Ovary (tissue), 9 donors: ENCODE results near the gene SLC22A23. TPM values are rescaled to one million over a fixed set of nuclear protein-coding genes. Genes with fewer than 3 reads are reported as not detected.

Experiments used
- DNase-seq, 5 donors: peaks; one replicate each; pipeline ENCODE4 v3.0.0-alpha.2; 2019 to 2020
- H3K27ac ChIP-seq, 2 donors: fragments of 200-600 bp; one replicate each; pipeline versions ENCODE4 v1.5.1 to v1.8.0; 2019 to 2022
- H3K27me3 ChIP-seq: fragments of 200-600 bp; one replicate; pipeline ENCODE4 v1.8.0; 2022
- H3K36me3 ChIP-seq: fragments of 200-600 bp; sonication (generic); one replicate; pipeline ENCODE4 v1.5.1; 2019
- H3K4me1 ChIP-seq: one replicate; pipeline ENCODE4 v1.8.1; 2013; ENCODE audit warnings: mild to moderate bottlenecking, moderate library complexity; ENCODE audit not compliant: insufficient read depth
- H3K4me3 ChIP-seq: fragments of 200-600 bp; sonication (generic); one replicate; pipeline ENCODE4 v1.5.1; 2017
- H3K9me3 ChIP-seq, 2 donors: fragments of 200-600 bp in 1 of 2; sonication (generic) in 1 of 2; one replicate each; pipeline versions ENCODE4 v1.5.1 to v1.8.1; 2013 to 2019; ENCODE audit warnings: mild to moderate bottlenecking in 1 of 2, moderate library complexity in 1 of 2
- CTCF ChIP-seq, 3 donors: fragments of 450-650 bp in 2 of 3; fragments of 200-600 bp in 1 of 3; IDR thresholded peaks; one replicate each; pipeline versions ENCODE4 v1.5.1 to v1.8.0; 2016 to 2022; ENCODE audit warnings: antibody characterized with exemption in 3 of 3, mild to moderate bottlenecking in 1 of 3
- EP300 ChIP-seq: sonication (generic); formaldehyde crosslinking; IDR thresholded peaks from one replicate; pipeline ENCODE4 v1.6.1; 2017; ENCODE audit warnings: antibody characterized with exemption
- POLR2A ChIP-seq: fragments of 450-650 bp; IDR thresholded peaks from one replicate; pipeline ENCODE4 v1.6.1; 2017; ENCODE audit warnings: antibody characterized with exemption, mild to moderate bottlenecking, moderate library complexity
- WGBS, 3 donors: extraction: QIAGEN DNeasy Blood & Tissue Kit in 1 of 3; methylation state at CpG; one replicate each; pipeline versions ENCODE4 v1.1.5 to v1.1.7; 2013 to 2017; 5-methylcytosine and 5-hydroxymethylcytosine counted together
- intact Hi-C, 4 donors: fragments of 100-400 bp; cut with DNase I; formaldehyde crosslinking; loops; one replicate each; pipeline versions ENCODE4 v1.11.0 to v1.15.1; 2022 to 2023
- polyA plus RNA-seq, 2 donors: library from polyadenylated mRNA; stranded (reverse); fragments of 200-250 nt in 1 of 2; fragments of 350-450 nt in 1 of 2; fragmentation: Illumina TruSeq in 1 of 2; extraction: RNeasy Lipid Tissue Mini Kit (QIAGEN cat#74804) in 1 of 2; gene quantifications; one replicate each; pipeline ENCODE4 v1.2.3, GENCODE V29; 2013 to 2014
- total RNA-seq, 7 donors: library from RNA; depleted of rRNA in 2 of 7; stranded (reverse); fragments of >200 nt in 2 of 7; fragmentation: NEBNext Ultra II Directional in 3 of 7; extraction: Animal tissue kit (Norgen Biotek cat#: 25700) in 3 of 7; gene quantifications; one replicate each; pipeline versions ENCODE4 v1.1.0 to v1.2.4, GENCODE V29; 2016 to 2023
- donor health status: DM: no; HTN: no; CAD: no; lungs with moderate emphysema.
- donor health status: DM: no; HTN: no; CAD: no.
- donor health status: Bipolar disorder and iron deficiency.
- donor health status: DM: yes; HTN: yes; CAD: no.
- donor health status: DM: no; HTN: no; CAD: no.
- donor health status: DM: yes; HTN: yes; CAD: no.

The SLC22A23 gene
- total and polyA plus RNA-seq, 9 donors, result 2.3 to 31.0 (median 5.2) TPM

GRCh38 chr6:3432416-3432815 lies 24.4 kb downstream of the SLC22A23 start:
- intact Hi-C loops, result no loop called here
- no peaks in the 10 kb centered on the region for H3K4me1 ChIP-seq
- no peak for TF ChIP-seq CTCF (IDR thresholded peaks at IDR 0.05)
- no peak for TF ChIP-seq EP300
- no peak for TF ChIP-seq POLR2A
- no peaks in the 10 kb centered on the region for H3K27me3 ChIP-seq
- WGBS, 3 donors, result 86 to 90% (median 90%) methylated on average over 7 of the region's 7 CpGs
- no peak overlapping the region for H3K27ac ChIP-seq
- DNase-seq, result no peak
- no peaks in the 10 kb centered on the region for H3K9me3 ChIP-seq
- H3K4me3 ChIP-seq, result no peak overlapping the region
- no peaks in the 10 kb centered on the region for H3K36me3 ChIP-seq

- 81 to 86% (median 82%) methylated on average over 8 of the region's 8 CpGs for WGBS, 3 donors
- no peaks in the 10 kb centered on the region for H3K4me1 ChIP-seq
- no peaks in the 10 kb centered on the region for H3K27me3 ChIP-seq
- intact Hi-C loops, result no loop called here
- no peak for DNase-seq
- TF ChIP-seq POLR2A, result no peak
- no peak for TF ChIP-seq CTCF (IDR thresholded peaks at IDR 0.05)
- TF ChIP-seq EP300, result no peak
- H3K27ac ChIP-seq, result no peak overlapping the region
- H3K9me3 ChIP-seq, result no peaks in the 10 kb centered on the region
- no peaks in the 10 kb centered on the region for H3K36me3 ChIP-seq
- H3K4me3 ChIP-seq, result no peak overlapping the region
These were observed 24.9 kb downstream of the SLC22A23 start for GRCh38 chr6:3431994-3432393.

DNA sequence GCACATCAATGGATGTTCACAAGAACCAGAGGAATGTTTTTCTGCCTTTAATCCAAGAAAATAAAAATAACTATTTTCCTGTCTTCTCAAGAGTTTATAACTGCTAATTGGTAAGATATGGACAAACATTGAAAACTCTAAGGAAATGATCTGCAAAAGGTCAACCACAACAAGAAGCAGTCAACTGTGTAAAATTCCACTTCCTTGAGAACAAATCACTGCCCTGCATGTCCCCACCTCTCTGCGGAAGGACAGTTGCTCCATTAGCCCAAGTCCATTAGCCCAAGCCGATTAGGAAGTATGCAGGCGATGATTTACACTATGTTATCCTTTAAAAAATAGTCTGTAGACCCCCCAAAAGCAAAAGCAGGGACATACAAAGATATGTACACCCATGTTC lies 27.6 kb downstream of the SLC22A23 start:
- H3K4me1 ChIP-seq, result no peaks in the 10 kb centered on the region
- H3K27ac ChIP-seq, result no peak overlapping the region
- intact Hi-C loops, result no loop called here
- no peak overlapping the region for H3K4me3 ChIP-seq
- WGBS, 3 donors, result 76 to 90% (median 89%) methylated on average over 3 of the region's 3 CpGs
- TF ChIP-seq CTCF (IDR thresholded peaks at IDR 0.05), result no peak
- no peak for TF ChIP-seq EP300
- TF ChIP-seq POLR2A, result no peak
- no peak for DNase-seq
- no peaks in the 10 kb centered on the region for H3K36me3 ChIP-seq
- H3K27me3 ChIP-seq, result no peaks in the 10 kb centered on the region
- no peaks in the 10 kb centered on the region for H3K9me3 ChIP-seq

DNA sequence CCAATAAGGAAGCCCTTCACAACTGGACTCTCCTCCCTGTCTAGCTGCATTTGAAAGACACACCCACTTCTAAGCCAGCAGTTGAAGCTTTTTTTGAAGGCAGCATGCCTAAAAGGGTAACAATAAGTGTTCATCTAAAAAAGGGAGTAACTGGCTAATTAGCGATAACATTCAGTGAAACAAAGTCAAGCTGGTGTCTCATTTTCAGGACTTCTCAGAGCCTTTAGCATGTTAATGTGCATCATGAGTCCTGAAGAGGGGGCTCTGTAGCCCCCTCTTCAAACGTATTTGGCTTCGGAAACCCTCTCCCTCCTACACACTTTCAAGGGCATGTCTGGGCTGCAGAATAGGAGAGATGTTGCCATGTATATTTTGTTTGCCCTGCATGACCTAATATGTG lies 28.1 kb downstream of the SLC22A23 start:
- Histone ChIP-seq H3K4me1 (no peaks in the 10 kb centered on the region), H3K27ac (no peak overlapping the region), H3K27me3 (no peaks in the 10 kb centered on the region), H3K9me3 (no peaks in the 10 kb centered on the region), H3K4me3 (no peak overlapping the region), H3K36me3 (no peaks in the 10 kb centered on the region)
- no peak for TF ChIP-seq EP300
- no peak for TF ChIP-seq CTCF (IDR thresholded peaks at IDR 0.05)
- no peak for TF ChIP-seq POLR2A
- DNase-seq, result no peak
- WGBS, 3 donors, result 44 to 57% (median 46%) methylated on average over 3 of the region's 3 CpGs
- intact Hi-C loops, result no loop called here

DNA sequence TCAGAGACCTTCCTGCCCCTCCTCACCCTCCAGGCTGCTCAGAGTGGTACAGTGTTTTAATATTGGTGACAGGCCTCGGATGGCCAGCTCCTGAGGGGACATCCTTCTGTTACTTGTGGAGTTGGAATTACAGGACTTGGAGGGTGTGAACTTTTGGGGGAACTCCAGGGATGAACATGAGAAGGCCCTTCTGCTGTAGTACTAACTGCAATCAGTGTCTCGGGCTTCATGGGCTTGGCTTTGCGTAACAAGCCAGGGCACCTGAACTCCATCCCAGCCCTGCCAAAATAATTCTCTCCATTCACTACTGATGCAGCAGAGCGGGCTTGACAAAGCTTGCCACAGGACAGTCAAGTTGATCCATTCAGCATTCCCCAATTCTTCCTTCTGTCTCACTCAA lies 28.6 kb downstream of the SLC22A23 start:
- DNase-seq, result no peak
- no peak overlapping the region for H3K4me3 ChIP-seq
- TF ChIP-seq CTCF (IDR thresholded peaks at IDR 0.05) (no peak), EP300 (no peak), POLR2A (no peak)
- no peaks in the 10 kb centered on the region for H3K9me3 ChIP-seq
- no peak overlapping the region for H3K27ac ChIP-seq
- H3K4me1 ChIP-seq, result no peaks in the 10 kb centered on the region
- no peaks in the 10 kb centered on the region for H3K36me3 ChIP-seq
- intact Hi-C loops, result no loop called here
- WGBS, 3 donors, result 86 to 99% (median 95%) methylated on average over 4 of the region's 4 CpGs
- H3K27me3 ChIP-seq, result no peaks in the 10 kb centered on the region
